ENCODE data around the gene FAM50A. TPM values are rescaled to one million over a fixed set of nuclear protein-coding genes. Genes with fewer than 3 reads are reported as not detected.
A peak's percentile ranks its signal among the peaks of the same experiment; 100 is the strongest.
"Not testable (repeated sequence)": the region's sequence is repeated elsewhere in the genome, so short reads cannot be mapped to it uniquely, and the experiment has no call there.

FAM50A gene
- total RNA-seq (10 to 100 TPM; 65.2 to 70.3 TPM), polyA plus RNA-seq (10 to 100 TPM; 35.6 to 68.1 TPM)

- Mint-ChIP-seq H3K27ac (peak within 1 kb of the TSS; percentile 81 to 95 (median 89)), H3K4me3 (peak within 1 kb of the TSS; percentile 63 to 86 (median 77)), H3K4me1 (peaks cover 7 to 51% (median 23%) of the 10 kb centered on the region in 4 donors), H3K27me3 (no peaks in the 10 kb centered on the region), H3K9me3 (no peaks in the 10 kb centered on the region), H3K36me3 (peaks cover 3 to 20% of the 10 kb centered on the region in 2 donors)
- H3K4me3 ChIP-seq (ENCODE audit: low read length in 2 of 2), result peak within 1 kb of the TSS; percentile 3 to 45
- H3K36me3 ChIP-seq (ENCODE audit: insufficient read depth, low read length), result peaks cover 8% of the 10 kb centered on the region
- intact Hi-C loops (cut with micrococcal nuclease), result loop anchor here (2.0 to 5.0 kb wide), 3 partner anchors 15 to 48 kb away; partner anchors contain the start of genes ATP6AP1, LAGE3 and SLC10A3
- H3K27me3 ChIP-seq (ENCODE audit: insufficient read depth, low read length), result no peaks in the 10 kb centered on the region
- DNase-seq, result peak; percentile 59 to 67 (median 62)
- ChIA-PET CTCF (ENCODE audit: partially characterized antibody) (no interaction called here), POLR2A (ENCODE audit: partially characterized antibody) (interaction anchor here (0.6 to 8.5 kb wide), 6 partner anchors 13 to 46 kb away, joined by 3 to 42 read pairs (median 4); partner anchors contain the start of genes PLXNA3, RPL10 and SLC10A3)
- peak within 1 kb of the TSS; percentile 69 for H3K27ac ChIP-seq (ENCODE audit: low read depth, low read length)
- H3K4me1 ChIP-seq (ENCODE audit: insufficient read depth, low read length), result peaks cover 49% of the 10 kb centered on the region
- no peaks in the 10 kb centered on the region for H3K9me3 ChIP-seq (ENCODE audit: control insufficient read depth in 1 of 2, low read length in 2 of 2)
Measured at GRCh38 chrX:154443992-154444754, at the start of gene FAM50A. FAM50A (plus strand) TSS chrX:154444141; CDS start chrX:154444236, 95 bp downstream.

GRCh38 chrX:154396363-154396762, 47.6 kb upstream of the FAM50A start:
- H3K36me3 ChIP-seq (ENCODE audit: insufficient read depth, low read length), result peaks cover 23% of the 10 kb centered on the region
- H3K9me3 ChIP-seq (ENCODE audit: control insufficient read depth in 1 of 2, low read length in 2 of 2); H3K27ac ChIP-seq (ENCODE audit: low read depth, low read length); H3K27me3 Mint-ChIP-seq; intact Hi-C loops (cut with micrococcal nuclease); H3K4me3 ChIP-seq (ENCODE audit: low read length in 2 of 2); DNase-seq; H3K27me3 ChIP-seq (ENCODE audit: insufficient read depth, low read length): not testable (repeated sequence)
- H3K27ac Mint-ChIP-seq, result peak overlapping the region in 2 of 7 donors; percentile 43 to 99
- ChIA-PET POLR2A (ENCODE audit: partially characterized antibody) (interaction anchor here (0.9 to 6.0 kb wide), 5 partner anchors 15 to 91 kb away, joined by 3 to 111 read pairs (median 69); partner anchors contain the start of genes DNASE1L1, SLC10A3, TAFAZZIN and UBL4A), CTCF (ENCODE audit: partially characterized antibody) (interaction anchor here (0.6 kb wide), 1 partner anchor 88 kb away, joined by 3 read pairs; no protein-coding TSS in a partner anchor)
- H3K36me3 Mint-ChIP-seq, result peaks cover 19 to 32% of the 10 kb centered on the region in 2 donors
- peaks cover 15% of the 10 kb centered on the region for H3K4me1 ChIP-seq (ENCODE audit: insufficient read depth, low read length)
- peak overlapping the region in 2 of 8 donors; percentile 52 to 63 for H3K4me3 Mint-ChIP-seq
- peaks cover 0 to 13% (median 0%) of the 10 kb centered on the region in 8 donors for H3K9me3 Mint-ChIP-seq
- peaks cover 7 to 32% (median 16%) of the 10 kb centered on the region in 4 donors for H3K4me1 Mint-ChIP-seq

- intact Hi-C loops (cut with micrococcal nuclease), result no loop called here
- H3K27ac Mint-ChIP-seq, result peak overlapping the region; percentile 99 to 100 (median 99)
- H3K36me3 Mint-ChIP-seq, result peaks cover 19 to 34% of the 10 kb centered on the region in 2 donors
- H3K9me3 Mint-ChIP-seq, result peaks cover 0 to 13% (median 0%) of the 10 kb centered on the region in 8 donors
- Histone ChIP-seq H3K4me1 (ENCODE audit: insufficient read depth, low read length) (peaks cover 15% of the 10 kb centered on the region), H3K36me3 (ENCODE audit: insufficient read depth, low read length) (peaks cover 23% of the 10 kb centered on the region), H3K27me3 (ENCODE audit: insufficient read depth, low read length) (no peaks in the 10 kb centered on the region), H3K4me3 (ENCODE audit: low read length in 2 of 2) (peak overlapping the region; percentile 11 to 95), H3K27ac (ENCODE audit: low read depth, low read length) (peak overlapping the region; percentile 96), H3K9me3 (ENCODE audit: control insufficient read depth in 1 of 2, low read length in 2 of 2) (no peaks in the 10 kb centered on the region)
- H3K4me3 Mint-ChIP-seq, result peak overlapping the region; percentile 96 to 99 (median 99)
- H3K4me1 Mint-ChIP-seq, result peaks cover 7 to 32% (median 16%) of the 10 kb centered on the region in 4 donors
- H3K27me3 Mint-ChIP-seq, result no peaks in the 10 kb centered on the region
- ChIA-PET POLR2A (ENCODE audit: partially characterized antibody) (interaction anchor here (0.6 to 6.0 kb wide), 32 partner anchors 14 to 470 kb away, joined by 3 to 111 read pairs (median 6); partner anchors contain the start of genes ATP6AP1, DNASE1L1, EMD and FAM3A), CTCF (ENCODE audit: partially characterized antibody) (interaction anchor here (0.8 to 3.1 kb wide), 3 partner anchors 11 to 137 kb away, joined by 3 to 26 read pairs (median 3); partner anchors contain the start of gene DNASE1L1)
- peak in 1 of 5 donors; percentile 64 for DNase-seq
Measured at GRCh38 chrX:154396973-154397887, 46.7 kb upstream of the FAM50A start.

GRCh38 chrX:154397888-154398667, 45.9 kb upstream of the FAM50A start, which contains the start of gene RPL10:
RPL10 (plus strand) TSS chrX:154398377; CDS start chrX:154398520, 143 bp downstream.
- intact Hi-C loops (cut with micrococcal nuclease), result no loop called here
- peaks cover 0 to 13% (median 0%) of the 10 kb centered on the region in 8 donors for H3K9me3 Mint-ChIP-seq
- DNase-seq, result peak; percentile 86 to 94 (median 92)
- H3K4me3 ChIP-seq (ENCODE audit: low read length in 2 of 2), result peak within 1 kb of the TSS; percentile 55 to 95
- H3K27me3 Mint-ChIP-seq, result no peaks in the 10 kb centered on the region
- peaks cover 15% of the 10 kb centered on the region for H3K4me1 ChIP-seq (ENCODE audit: insufficient read depth, low read length)
- POLR2A ChIA-PET (ENCODE audit: partially characterized antibody), result interaction anchor here (0.6 to 6.0 kb wide), 40 partner anchors 13 to 470 kb away, joined by 3 to 111 read pairs (median 4); partner anchors contain the start of genes ATP6AP1, DNASE1L1, EMD and FAM3A
- no peaks in the 10 kb centered on the region for H3K27me3 ChIP-seq (ENCODE audit: insufficient read depth, low read length)
- H3K36me3 ChIP-seq (ENCODE audit: insufficient read depth, low read length), result peaks cover 23% of the 10 kb centered on the region
- peak within 1 kb of the TSS; percentile 96 to 99 (median 99) for H3K4me3 Mint-ChIP-seq
- peaks cover 19 to 34% of the 10 kb centered on the region in 2 donors for H3K36me3 Mint-ChIP-seq
- no peaks in the 10 kb centered on the region for H3K9me3 ChIP-seq (ENCODE audit: control insufficient read depth in 1 of 2, low read length in 2 of 2)
- peak within 1 kb of the TSS; percentile 99 to 100 (median 99) for H3K27ac Mint-ChIP-seq
- CTCF ChIA-PET (ENCODE audit: partially characterized antibody), result interaction anchor here (0.8 to 3.1 kb wide), 11 partner anchors 10 to 136 kb away, joined by 3 to 26 read pairs (median 4); partner anchors contain the start of genes ATP6AP1, DNASE1L1 and SLC10A3
- H3K27ac ChIP-seq (ENCODE audit: low read depth, low read length), result peak within 1 kb of the TSS; percentile 96
- peaks cover 7 to 32% (median 16%) of the 10 kb centered on the region in 4 donors for H3K4me1 Mint-ChIP-seq

- peaks cover 23% of the 10 kb centered on the region for H3K36me3 ChIP-seq (ENCODE audit: insufficient read depth, low read length)
- peaks cover 15% of the 10 kb centered on the region for H3K4me1 ChIP-seq (ENCODE audit: insufficient read depth, low read length)
- Mint-ChIP-seq H3K9me3 (peaks cover 0 to 13% (median 0%) of the 10 kb centered on the region in 8 donors), H3K27ac (peak overlapping the region; percentile 99 to 100 (median 99)), H3K36me3 (peaks cover 19 to 34% of the 10 kb centered on the region in 2 donors), H3K4me1 (peaks cover 7 to 32% (median 17%) of the 10 kb centered on the region in 4 donors), H3K4me3 (peak overlapping the region; percentile 96 to 99 (median 99)), H3K27me3 (no peaks in the 10 kb centered on the region)
- intact Hi-C loops (cut with micrococcal nuclease), result no loop called here
- no peaks in the 10 kb centered on the region for H3K27me3 ChIP-seq (ENCODE audit: insufficient read depth, low read length)
- peak; percentile 80 to 83 (median 82) for DNase-seq
- POLR2A ChIA-PET (ENCODE audit: partially characterized antibody), result interaction anchor here (0.6 to 6.0 kb wide), 40 partner anchors 12 to 465 kb away, joined by 3 to 111 read pairs (median 4); partner anchors contain the start of genes ATP6AP1, DNASE1L1, EMD and FAM3A
- H3K9me3 ChIP-seq (ENCODE audit: control insufficient read depth in 1 of 2, low read length in 2 of 2), result no peaks in the 10 kb centered on the region
- CTCF ChIA-PET (ENCODE audit: partially characterized antibody), result interaction anchor here (0.7 to 3.1 kb wide), 16 partner anchors 9 to 149 kb away, joined by 3 to 26 read pairs (median 4); partner anchors contain the start of genes ATP6AP1, IKBKG and SLC10A3
- peak overlapping the region; percentile 55 to 95 for H3K4me3 ChIP-seq (ENCODE audit: low read length in 2 of 2)
- peak overlapping the region; percentile 96 for H3K27ac ChIP-seq (ENCODE audit: low read depth, low read length)
Measured at GRCh38 chrX:154398668-154399526, 45.0 kb upstream of the FAM50A start.
